CD4-positive, alpha-beta T cell treated with Interleukin-4 for 1 hour (primary cell): ENCODE measurements around the gene ZBTB46.

Source experiments
- DNase-seq, 2 donors: peaks; one replicate each; pipeline ENCODE4 v3.0.0-alpha.2; 2020 to 2022

ZBTB46 gene

DNA sequence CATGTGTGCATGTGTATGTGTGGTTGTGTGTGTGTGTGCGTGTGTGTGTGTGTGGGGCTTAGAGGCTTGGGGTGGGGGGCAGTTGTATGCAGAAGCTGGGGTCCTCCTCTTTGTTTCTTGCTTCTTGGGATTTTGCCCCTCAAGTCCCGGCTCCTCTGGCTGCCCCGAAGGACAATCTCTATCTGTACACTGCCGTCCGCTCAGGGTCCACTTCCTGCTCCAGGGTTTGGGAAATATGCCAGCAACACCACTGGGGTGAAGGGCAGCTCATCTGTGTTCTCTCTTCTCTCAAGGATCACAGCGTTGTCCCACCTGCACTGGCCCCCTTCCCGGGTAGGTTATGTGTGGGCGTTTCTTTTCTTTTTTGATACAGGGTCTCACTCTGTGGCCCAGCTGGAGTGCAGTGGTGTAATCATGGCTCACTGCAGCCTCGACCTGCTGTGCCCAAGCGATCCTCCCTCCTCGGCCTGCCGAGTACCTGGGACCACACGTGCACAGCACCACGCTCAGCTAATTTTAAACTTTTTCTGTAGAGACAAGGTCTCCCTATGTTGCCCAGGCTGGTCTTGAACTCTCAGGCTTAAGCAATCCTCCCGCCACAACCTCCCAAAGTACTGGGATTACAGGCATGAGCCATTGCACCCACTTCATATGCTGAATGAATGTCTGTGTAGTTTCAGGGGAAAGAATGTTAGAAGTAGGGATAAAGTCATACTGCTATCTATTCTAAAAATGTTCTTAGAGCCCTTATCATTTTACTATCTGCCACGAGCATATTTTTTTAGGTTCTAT lies 65.8 kb downstream of the ZBTB46 start:
- DNase-seq = no peak

- no peak for DNase-seq
Measured at GRCh38 chr20:63759377-63759901, 71.6 kb downstream of the ZBTB46 start.

- DNase-seq = no peak
Measured at GRCh38 chr20:63758152-63758551, 72.9 kb downstream of the ZBTB46 start.

- DNase-seq = peak in 1 of 2 donors; percentile 42
Measured at GRCh38 chr20:63756648-63756991, 74.4 kb downstream of the ZBTB46 start.

- DNase-seq = no peak
Measured at GRCh38 chr20:63755933-63756647, 75.0 kb downstream of the ZBTB46 start.

GRCh38 chr20:63754008-63754407 lies 77.1 kb downstream of the ZBTB46 start:
- no peak for DNase-seq

DNA sequence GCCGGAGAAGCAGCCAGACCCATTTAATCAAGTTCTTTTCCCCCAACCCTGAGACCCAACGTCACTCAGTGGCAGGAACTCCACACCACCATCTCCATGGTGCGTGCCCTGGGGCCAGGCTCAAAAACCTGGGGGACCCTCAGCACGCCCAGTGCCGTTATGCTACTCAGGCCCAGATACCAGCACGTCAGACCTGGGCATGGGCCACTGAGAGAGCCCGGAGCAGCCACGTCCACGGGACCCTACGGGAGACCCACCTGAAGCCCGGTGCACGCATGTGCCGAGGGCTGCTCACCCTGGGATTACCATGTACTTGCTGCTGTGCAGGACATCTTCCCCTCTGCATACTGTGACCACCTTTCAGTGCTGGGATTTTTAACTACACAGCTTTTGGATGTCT lies 77.7 kb downstream of the ZBTB46 start:
- no peak for DNase-seq

DNA sequence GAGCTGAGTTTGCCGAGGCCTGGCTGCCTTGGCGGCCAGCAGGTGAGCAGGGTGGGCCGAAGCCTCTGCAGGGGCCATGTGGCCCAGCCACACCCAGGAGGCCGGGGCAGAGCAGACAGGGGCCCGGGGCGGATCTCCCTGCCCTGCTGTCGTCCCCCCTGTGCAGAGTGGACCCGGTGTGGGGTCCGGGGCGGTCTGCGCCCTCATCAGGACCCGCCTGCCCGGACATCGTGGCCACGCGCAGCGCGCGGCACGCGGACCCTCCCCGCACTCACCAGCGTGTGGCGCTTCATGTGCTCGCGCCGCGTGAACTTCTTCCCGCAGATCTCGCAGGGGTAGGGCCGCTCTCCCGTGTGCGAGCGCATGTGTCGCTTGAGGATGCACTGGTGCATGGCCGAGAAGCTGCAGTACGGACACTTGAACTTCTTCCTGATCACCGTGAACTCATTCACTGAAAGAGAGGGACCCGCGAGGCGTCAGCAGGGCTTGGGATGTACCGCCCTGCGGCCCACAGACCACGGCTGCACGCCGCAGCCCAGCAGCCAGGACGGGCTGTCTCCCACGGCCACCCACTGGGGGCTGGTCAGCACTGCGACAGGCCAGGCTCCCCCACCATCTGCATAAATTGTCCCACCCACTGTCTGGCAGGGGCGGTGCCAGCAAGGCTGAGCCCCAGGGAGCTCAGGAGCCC lies 78.5 kb downstream of the ZBTB46 start:
- no peak for DNase-seq

- DNase-seq = peak in 1 of 2 donors; percentile 29
Measured at GRCh38 chr20:63751471-63752271, 79.4 kb downstream of the ZBTB46 start.

- DNase-seq = peak; percentile 54 to 69
Measured at GRCh38 chr20:63750807-63751470, 80.1 kb downstream of the ZBTB46 start.

GRCh38 chr20:63749597-63750508 lies 81.2 kb downstream of the ZBTB46 start:
- no peak for DNase-seq

GRCh38 chr20:63748934-63749270 lies 82.2 kb downstream of the ZBTB46 start:
- no peak for DNase-seq

DNA sequence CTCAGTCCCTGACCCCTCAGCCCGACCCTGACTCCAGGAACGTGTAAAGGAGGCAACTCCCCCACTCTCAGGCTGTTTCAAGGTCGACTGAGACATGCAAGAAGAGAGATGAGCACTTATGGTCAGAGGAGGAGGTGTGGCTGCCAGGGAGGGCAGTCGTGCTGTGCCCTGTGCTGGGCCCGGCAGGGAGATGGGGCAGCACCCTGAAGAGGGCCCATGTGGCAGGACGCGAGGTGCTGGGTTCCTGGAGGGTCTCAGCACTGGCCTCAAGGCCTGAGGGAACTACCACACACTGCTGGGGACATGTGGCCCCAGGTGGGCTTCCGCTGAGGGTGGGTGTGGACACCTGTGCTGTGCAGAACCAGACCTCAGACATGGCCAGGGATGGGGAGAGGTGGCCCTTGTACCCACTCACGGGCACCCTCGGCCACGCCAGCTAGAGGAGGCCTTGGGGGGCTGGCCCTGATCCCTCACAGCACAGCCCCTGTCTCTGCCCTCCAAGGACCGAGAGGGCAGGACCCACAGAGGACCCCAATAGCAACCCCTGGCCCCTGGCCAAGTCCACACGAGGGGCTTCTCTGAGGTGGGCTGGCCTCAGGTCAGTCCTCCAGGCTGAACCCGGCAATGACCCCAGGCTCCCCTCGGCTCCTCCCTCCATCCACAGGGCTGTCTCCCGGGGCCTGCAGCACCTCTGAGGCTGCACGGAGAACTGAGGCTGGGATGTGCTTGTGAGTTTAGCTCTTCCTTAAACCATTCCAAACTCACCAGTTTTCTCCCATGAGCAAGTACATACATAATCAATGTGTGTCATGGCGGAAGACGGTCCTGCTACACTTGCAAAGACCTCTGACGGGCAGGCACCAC lies 82.8 kb downstream of the ZBTB46 start:
- DNase-seq = no peak

DNA sequence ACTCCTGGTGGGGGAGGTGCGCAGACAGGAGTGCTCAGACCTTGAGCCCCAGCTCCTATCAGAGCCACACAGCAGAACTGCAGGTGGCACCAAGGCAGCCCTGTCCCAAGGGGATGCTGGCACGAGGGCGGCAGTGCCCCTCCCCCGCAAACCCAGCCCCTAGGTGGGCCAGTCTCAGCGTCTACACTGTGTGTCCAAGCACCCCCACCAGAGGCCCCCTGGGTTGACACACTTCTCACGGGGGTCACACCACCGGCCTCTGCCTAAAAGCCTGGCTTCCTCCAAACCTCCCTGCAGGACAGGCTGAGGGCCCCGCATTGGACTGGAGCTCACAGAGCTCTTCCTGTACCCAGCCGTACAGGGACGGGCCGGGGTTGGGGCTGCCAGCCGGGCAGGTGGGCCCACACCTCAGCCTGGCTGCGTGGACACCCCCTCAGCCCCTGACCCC lies 83.4 kb downstream of the ZBTB46 start:
- DNase-seq = no peak

GRCh38 chr20:63746751-63747315 lies 84.2 kb downstream of the ZBTB46 start:
- no peak for DNase-seq

- no peak for DNase-seq
Measured at GRCh38 chr20:63745961-63746731, 84.9 kb downstream of the ZBTB46 start.

- DNase-seq = no peak
Measured at GRCh38 chr20:63745424-63745805, 85.6 kb downstream of the ZBTB46 start.

DNA sequence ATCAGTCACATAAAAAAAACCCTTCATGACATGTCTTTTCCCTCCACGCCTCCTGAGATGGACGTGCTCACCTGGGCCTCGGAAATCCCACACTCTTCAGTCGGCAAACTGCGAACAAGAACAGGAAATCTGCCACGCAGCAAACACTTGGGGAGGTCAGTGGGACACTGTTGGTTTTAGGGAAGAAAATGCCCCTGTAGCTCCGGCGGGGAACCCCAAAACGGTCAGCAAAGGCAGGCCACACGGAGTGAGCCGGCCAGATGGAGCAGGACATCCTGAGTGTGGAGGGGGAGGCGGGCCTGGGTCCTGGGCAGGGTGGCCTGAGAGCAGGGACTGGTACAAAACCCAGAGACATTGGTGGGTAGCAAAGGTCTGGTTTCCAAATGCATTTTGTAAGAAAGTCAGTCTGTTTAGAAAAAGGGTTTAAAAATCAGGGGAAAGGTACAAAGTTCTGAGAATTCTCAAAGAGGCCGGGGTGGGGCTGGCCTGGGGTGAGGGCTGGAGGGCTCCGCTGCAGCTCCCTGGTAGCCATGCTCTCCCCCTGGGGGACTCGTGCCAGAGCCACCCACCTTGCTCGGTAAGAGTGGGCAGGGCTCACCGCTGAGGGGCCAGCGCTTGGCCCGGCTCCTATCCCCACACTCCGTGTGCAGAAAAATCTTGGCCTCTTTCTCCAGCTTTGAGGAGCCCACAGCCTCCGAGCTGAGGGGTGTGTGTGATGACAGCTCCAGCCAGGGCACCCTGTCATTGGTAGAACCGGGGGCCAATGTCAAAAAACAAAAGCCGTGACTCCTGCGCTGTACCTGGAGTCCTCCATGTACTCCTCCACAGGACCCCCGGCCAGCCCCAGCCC lies 86.3 kb downstream of the ZBTB46 start:
- no peak for DNase-seq
